C4-2B (cell line): ENCODE measurements around the gene SHD.
"Not testable (repeated sequence)": the region's sequence is repeated elsewhere in the genome, so short reads cannot be mapped to it uniquely, and the experiment has no call there.

Experiments
- H3K27ac ChIP-seq: fragments of 450-650 bp; 2 replicates; pipeline ENCODE4 v1.5.1; 2017
- ZFX ChIP-seq: fragments of 450-650 bp; IDR thresholded peaks from 2 replicates; pipeline ENCODE4 v1.6.1; 2017
- TF ChIP-seq, protein P1 (sequence below): fragments of 450-650 bp; conservative IDR thresholded peaks from 2 replicates; pipeline ENCODE4 v1.5.1; 2017; ENCODE audit warnings: mild to moderate bottlenecking

The SHD gene

DNA sequence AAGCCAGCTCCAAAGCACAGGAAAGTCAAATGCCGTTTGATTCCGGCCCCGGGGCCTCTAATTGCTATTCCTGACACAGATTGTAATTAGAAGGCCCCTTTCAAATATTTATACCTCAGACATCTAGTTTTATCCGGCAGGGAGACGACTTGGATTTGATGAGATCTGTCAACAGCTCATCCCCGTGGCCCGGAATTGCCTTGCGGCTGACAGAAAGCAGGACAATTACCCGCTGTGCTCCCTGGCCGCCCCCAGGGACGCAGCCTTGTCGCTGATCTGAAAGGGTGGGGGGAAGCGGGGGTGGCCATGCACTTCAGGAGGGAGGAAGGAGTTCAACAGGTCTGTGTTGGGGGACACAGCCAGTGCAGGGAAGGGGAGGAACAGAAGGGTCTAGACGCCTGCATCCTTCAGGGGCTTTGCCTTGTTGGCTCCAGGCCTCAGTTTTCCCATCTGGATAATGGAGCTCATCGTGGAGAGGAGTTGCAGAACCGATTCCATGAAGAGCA, 1.8 kb upstream of the SHD start:
- no peak overlapping the region for H3K27ac ChIP-seq
- TF ChIP-seq ZFX = no peak
- TF ChIP-seq, protein P1, sequence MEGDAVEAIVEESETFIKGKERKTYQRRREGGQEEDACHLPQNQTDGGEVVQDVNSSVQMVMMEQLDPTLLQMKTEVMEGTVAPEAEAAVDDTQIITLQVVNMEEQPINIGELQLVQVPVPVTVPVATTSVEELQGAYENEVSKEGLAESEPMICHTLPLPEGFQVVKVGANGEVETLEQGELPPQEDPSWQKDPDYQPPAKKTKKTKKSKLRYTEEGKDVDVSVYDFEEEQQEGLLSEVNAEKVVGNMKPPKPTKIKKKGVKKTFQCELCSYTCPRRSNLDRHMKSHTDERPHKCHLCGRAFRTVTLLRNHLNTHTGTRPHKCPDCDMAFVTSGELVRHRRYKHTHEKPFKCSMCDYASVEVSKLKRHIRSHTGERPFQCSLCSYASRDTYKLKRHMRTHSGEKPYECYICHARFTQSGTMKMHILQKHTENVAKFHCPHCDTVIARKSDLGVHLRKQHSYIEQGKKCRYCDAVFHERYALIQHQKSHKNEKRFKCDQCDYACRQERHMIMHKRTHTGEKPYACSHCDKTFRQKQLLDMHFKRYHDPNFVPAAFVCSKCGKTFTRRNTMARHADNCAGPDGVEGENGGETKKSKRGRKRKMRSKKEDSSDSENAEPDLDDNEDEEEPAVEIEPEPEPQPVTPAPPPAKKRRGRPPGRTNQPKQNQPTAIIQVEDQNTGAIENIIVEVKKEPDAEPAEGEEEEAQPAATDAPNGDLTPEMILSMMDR = no peak

DNA sequence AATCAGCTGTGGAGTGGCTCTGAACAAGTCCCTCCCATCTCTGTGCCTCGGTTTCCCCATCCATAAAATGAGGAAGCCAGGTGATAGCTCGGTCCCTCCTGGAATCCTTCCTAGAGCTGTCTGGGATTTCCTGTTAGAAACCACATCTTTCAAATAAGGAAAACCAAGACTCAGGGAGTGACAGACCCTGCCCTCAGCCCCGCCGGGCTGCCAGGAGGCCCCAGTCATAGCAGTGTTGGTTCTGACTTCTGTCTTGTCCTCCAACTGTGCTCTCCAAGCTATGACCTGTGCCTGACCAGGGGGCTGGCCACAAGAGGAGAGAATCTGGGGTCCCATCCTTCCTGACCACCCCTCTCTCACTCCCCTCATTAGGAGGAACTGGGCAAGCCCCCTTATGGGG, 1.1 kb upstream of the SHD start:
- TF ChIP-seq, protein P1 = no peak
- no peak for TF ChIP-seq ZFX

DNA sequence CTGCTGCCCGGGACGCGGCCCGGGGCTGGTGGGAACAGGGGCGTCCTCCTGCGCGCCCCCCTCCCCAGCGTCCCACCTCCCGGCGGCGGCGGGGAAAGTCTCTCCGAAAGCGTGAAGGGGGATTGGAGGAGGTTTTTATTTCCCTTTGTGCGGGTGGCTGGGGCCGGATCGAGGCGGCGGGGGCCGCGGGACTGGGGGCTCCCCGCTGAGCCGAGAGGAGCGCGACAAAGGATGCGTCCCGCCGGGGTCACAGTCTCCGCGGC, 132 bp downstream of the SHD start:
- no peak overlapping the region for H3K27ac ChIP-seq

More for the DNA sequence above, 1.1 kb upstream of the SHD start:
- H3K27ac ChIP-seq = no peak overlapping the region

DNA sequence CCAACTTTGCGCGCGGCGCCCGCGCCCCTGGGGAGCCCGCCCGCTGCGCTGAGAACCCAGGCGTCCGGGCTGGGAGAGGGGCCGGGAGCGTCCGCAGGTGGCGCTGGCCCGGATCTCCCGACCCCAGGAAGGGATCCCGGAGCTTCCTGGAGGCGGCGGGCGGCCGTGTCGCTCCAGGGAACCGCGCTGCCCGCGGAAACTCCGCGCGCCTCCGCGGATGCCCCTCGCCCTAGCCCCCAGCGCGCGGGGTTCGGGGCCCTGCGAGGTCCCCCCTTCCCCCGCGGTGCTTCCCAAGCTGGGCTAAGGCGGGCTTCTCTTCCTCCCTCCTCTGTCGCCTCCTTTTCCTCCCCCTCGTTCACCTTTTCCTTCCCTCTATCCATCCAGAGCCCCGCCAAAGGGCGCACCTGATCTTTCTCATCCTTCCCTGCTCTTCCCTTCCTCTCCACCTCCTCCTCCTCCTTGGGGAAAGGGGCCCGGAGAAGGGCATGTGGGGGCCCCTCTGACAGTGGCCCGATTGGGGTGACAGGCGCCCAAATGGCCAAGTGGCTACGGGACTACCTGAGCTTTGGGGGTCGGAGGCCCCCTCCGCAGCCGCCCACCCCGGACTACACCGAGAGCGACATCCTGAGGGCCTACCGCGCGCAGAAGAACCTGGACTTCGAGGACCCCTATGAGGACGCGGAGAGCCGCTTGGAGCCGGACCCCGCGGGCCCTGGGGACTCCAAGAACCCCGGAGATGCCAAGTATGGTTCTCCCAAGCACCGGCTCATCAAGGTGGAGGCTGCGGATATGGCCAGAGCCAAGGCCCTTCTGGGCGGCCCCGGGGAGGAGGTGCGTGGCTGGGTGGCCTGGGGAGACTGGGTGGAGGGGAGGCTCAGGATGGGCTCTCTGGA, 710 bp downstream of the SHD start:
- TF ChIP-seq, protein P1 = no peak
- no peak for TF ChIP-seq ZFX
- no peak overlapping the region for H3K27ac ChIP-seq

More for the DNA sequence above, 132 bp downstream of the SHD start:
- TF ChIP-seq, protein P1 = no peak
- no peak for TF ChIP-seq ZFX

DNA sequence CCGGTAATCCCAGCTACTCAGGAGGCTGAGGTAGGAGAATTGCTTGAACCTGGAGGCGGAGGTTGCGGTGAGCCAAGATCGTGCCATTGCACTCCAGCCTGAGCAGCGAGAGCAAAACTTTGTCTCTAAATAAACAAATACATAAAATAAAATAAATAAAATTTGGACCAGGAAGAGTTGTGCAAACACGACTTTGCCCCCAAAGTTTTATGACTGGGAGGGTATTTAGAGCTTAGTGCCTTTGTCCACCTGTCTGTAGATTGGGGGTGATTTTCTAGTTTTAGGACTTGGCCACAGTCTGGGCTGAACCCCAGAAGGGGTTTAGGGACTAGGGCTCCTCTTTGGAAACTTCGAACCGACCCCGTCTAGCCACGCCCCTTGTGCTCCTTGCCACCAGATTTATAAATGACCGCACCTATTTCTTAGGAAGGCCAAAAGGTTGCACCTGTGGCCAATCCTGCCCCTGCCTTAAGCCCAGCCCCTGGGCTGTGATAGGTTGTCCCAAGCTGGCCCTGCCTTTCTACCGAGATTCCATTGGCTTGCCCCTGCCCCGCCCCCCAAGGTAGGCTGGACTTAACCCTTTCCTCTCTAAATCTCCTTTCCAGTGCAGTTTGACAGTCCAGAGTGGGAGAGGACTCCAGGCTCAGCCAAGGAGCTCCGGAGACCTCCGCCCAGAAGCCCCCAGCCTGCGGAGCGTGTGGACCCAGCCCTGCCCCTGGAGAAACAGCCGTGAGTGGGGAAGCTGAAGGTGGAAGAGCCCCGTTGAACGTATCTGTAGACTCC, 5.3 kb downstream of the SHD start:
- H3K27ac ChIP-seq = no peak overlapping the region
- no peak for TF ChIP-seq ZFX
- TF ChIP-seq, protein P1 = no peak

DNA sequence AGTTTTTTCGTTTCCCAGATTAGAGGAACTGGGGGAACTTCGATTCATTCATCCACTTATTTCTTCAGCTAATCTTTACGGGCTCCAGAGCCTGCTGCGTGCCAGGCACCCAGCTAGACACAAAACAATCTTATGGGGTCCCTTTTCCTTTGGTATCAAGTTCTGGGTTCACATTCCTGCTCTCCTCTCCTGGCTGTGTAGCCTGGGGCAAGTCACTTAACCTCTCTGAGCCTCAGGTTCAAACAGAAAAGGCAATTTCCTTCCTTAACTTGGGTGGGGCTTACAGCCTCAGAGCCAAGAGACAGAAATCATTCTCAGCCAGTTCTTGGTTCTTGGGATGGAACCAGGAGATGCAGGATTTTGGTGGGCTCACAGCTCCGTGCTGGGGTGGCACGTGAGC, 5.9 kb downstream of the SHD start:
- H3K27ac ChIP-seq = no peak overlapping the region
- TF ChIP-seq ZFX = no peak
- TF ChIP-seq, protein P1 = no peak

DNA sequence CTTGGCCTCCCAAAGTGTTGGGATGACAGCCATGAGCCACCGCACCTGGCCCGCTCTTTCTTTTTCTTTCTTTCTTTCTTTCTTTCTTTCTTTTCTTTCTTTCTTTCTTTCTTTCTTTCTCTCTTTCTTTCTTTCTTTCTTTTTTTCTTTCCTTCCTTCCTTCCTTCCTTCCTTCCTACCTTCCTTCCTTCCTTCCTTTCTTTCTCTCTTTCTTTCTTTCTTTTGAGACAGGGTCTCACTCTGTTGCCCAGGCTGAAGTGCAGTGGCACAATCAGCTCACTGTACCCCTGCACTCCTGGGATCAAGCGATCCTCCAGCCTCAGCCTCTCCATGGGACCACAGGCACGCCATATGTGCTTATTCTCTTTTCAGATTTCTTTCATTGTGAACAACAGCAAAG, 7.1 kb downstream of the SHD start:
- not testable (repeated sequence) for H3K27ac ChIP-seq
